ENCODE measurements around the gene SLC39A3. TPM values are rescaled to one million over a fixed set of nuclear protein-coding genes. Genes with fewer than 3 reads are reported as not detected.
"Not testable (repeated sequence)": the region's sequence is repeated elsewhere in the genome, so short reads cannot be mapped to it uniquely, and the experiment has no call there.

The SLC39A3 gene
- total RNA-seq, 2 experiments from 2014 or later = 25.4 to 27.4 TPM

DNA sequence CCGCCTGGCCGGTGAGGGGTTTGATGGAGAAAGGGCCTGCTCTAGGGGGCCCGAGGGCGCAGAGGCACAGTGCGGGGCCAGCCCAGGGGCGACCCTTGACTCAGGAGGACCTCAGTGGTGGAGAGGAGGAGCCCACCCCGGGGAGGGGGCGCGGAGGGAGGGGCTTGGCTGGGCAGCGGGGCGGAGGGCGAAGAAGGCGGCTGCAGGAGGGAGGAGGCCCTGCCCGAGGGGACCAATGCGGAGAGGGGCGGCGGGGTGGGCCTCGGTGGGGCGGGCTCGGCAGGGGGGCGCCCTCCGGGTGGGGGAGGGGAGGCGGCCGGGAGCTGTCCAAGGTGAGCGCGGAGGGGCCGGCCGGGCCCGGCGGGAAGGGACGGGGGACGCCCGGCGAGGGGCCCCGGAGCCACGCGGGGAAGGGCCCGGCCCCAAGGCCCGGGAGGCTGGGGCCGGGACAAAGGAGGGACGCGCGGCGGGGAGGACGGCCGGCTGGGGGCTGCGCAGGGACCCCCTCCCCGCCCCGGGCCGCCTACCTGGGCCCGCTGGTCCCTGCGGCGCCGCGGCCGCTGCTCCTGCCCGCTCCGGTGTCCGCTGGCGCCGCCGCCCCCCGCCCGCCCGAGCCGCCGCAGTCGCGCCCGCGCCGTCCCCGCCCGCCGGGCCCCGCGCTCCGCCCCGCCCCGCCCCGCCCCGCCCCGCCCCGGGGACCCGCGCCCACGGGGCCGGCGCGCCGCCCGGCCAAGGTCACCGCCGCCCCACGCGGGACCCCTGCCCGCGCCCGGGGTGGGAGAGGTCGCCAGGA lies 18.8 kb downstream of the SLC39A3 start, which contains the start of gene DIRAS1:
Gene DIRAS1, minus strand, starts transcription at position 596 of the 793 bp plus-strand sequence. CDS start 3,566 bp downstream, outside the sequence.
- no peaks in the 10 kb centered on the region for H3K36me3 Mint-ChIP-seq (ENCODE audit: low read depth)
- no peaks in the 10 kb centered on the region for H3K9me3 Mint-ChIP-seq
- no peak for DNase-seq
- peaks cover 3% of the 10 kb centered on the region for H3K4me1 Mint-ChIP-seq
- CTCF ChIA-PET = no interaction called here
- H3K4me3 Mint-ChIP-seq = no peak within 1 kb of the TSS
- no peak within 1 kb of the TSS for H3K27ac Mint-ChIP-seq
- peaks cover 23% of the 10 kb centered on the region for H3K27me3 Mint-ChIP-seq
- POLR2A ChIA-PET = interaction anchor here (0.6 kb wide), 1 partner anchor 260 kb away, joined by 3 read pairs; no protein-coding TSS in a partner anchor

DNA sequence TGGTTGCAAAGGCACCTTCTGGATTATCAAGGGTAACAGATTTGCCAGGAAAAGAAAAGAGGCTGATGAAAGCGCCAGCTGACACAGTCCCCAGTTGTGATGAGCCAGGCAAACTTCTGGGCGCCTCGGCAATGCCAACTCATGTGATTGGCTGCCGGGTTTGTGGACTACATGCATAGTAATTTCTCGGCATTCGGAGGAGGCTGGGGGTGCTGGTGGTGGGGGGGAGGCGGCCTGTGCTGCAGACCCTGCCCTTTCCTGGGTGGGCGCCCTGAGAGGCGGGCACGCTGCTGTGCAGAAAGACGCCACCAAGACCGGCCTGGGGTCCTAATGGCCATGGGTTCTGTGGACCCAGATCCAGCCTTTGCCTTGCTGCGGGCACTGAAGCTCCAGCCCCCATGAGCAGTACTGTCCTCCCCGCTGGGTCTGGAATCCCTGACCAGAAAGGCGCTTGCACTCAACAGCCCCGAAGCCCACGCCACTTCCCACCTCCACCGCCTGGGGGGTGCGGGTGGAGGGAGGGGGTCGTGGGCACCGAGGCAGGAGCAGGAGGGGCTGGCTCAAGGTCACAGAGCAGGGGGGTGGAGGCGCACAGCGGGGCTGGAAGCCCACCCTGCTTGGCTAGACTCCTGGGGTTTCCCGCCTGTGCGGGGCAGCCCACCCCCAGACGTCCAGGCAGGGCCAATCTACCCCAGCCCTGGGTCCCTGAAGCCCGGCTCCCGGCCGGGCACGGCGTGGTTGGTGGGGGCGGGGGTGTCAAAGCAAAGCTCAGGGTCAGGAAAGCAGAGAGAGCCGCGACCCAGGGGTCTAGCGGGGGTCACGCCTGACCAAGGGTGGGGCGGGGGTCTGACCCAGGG lies 19.7 kb downstream of the SLC39A3 start:
- CTCF ChIA-PET = no interaction called here
- Mint-ChIP-seq H3K36me3 (ENCODE audit: low read depth) (peaks cover 3% of the 10 kb centered on the region), H3K27me3 (peaks cover 23% of the 10 kb centered on the region), H3K4me3 (no peak overlapping the region), H3K4me1 (peaks cover 3% of the 10 kb centered on the region), H3K27ac (no peak overlapping the region), H3K9me3 (peaks cover 8% of the 10 kb centered on the region)
- POLR2A ChIA-PET = interaction anchor here (0.6 kb wide), 1 partner anchor 261 kb away, joined by 3 read pairs; no protein-coding TSS in a partner anchor
- no peak for DNase-seq

DNA sequence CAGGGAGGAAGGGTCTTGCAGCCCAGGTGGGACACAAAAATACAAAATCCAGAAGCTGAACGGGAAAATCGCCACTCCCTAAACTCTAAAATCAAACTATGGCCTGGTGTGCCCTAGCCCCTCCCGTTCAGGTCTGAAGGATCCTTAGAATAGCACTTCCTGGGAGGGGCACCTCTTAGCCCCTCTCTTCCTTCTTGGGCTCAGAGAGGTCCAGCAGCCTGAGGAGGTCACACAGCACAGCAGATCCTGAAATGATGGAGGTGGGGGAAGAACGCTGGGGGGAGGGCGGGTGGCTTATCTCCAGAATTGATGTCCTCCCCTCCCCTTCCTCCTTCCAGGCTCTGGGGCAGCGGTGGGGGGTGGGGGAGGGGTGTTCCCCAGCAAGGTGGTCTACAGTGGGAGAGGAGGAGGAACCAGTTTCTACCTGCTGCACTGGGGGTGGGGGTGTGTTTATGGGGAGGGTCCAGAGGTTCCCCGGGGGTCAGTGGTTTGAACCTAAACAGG lies 20.5 kb downstream of the SLC39A3 start:
- Mint-ChIP-seq H3K9me3 (peaks cover 11% of the 10 kb centered on the region), H3K27me3 (peaks cover 21% of the 10 kb centered on the region), H3K4me1 (peaks cover 3% of the 10 kb centered on the region), H3K36me3 (ENCODE audit: low read depth) (peaks cover 3% of the 10 kb centered on the region), H3K27ac (no peak overlapping the region), H3K4me3 (no peak overlapping the region)
- DNase-seq = no peak
- ChIA-PET POLR2A (no interaction called here), CTCF (no interaction called here)

DNA sequence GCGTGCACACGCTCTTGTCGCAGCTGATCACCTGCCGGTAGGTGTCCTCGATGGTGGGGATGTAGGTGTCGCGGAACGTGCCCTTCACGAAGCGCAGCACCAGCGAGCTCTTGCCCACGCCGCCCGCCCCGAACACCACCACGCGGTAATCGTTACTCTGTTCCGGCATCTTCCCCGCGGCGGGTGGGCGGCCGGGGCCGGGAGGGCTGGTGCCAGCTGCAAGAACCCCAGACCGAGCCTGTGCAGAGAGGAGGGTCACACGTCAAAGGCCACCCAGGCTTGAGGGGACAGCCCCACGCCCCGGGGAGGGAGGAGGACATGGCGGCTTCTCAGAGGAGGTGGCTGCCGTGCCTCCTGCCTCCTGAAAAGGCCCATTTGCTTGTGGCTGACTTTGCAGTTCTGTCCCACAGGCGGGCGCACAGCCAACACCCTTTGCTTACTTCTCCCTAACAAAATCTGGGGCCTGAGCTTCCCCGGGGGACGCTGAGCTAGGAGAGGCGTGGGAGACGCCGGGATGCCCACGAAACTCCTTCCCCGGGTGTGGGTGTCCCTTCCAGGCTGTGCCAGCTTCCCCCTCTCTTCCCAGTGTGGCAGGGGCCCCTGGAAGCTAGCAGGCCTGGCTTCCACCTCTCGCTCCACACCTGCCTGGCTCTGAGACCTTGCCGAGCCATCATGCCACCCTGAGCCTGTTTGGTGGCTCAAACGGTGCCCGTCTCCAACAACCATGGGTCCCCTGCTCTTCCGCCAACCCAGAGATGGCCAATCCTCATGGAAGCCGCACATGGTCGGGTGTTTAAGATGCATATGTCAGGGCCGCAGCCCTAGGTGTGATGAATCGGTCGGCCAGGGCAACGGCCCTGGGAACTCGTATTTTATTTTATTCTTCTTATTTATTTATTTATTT lies 21.9 kb downstream of the SLC39A3 start:
- no peak for DNase-seq
- peaks cover 11% of the 10 kb centered on the region for H3K9me3 Mint-ChIP-seq
- peaks cover 3% of the 10 kb centered on the region for H3K36me3 Mint-ChIP-seq (ENCODE audit: low read depth)
- ChIA-PET CTCF (no interaction called here), POLR2A (no interaction called here)
- H3K27me3 Mint-ChIP-seq = peaks cover 19% of the 10 kb centered on the region
- peaks cover 3% of the 10 kb centered on the region for H3K4me1 Mint-ChIP-seq
- no peak overlapping the region for H3K27ac Mint-ChIP-seq
- H3K4me3 Mint-ChIP-seq = no peak overlapping the region

DNA sequence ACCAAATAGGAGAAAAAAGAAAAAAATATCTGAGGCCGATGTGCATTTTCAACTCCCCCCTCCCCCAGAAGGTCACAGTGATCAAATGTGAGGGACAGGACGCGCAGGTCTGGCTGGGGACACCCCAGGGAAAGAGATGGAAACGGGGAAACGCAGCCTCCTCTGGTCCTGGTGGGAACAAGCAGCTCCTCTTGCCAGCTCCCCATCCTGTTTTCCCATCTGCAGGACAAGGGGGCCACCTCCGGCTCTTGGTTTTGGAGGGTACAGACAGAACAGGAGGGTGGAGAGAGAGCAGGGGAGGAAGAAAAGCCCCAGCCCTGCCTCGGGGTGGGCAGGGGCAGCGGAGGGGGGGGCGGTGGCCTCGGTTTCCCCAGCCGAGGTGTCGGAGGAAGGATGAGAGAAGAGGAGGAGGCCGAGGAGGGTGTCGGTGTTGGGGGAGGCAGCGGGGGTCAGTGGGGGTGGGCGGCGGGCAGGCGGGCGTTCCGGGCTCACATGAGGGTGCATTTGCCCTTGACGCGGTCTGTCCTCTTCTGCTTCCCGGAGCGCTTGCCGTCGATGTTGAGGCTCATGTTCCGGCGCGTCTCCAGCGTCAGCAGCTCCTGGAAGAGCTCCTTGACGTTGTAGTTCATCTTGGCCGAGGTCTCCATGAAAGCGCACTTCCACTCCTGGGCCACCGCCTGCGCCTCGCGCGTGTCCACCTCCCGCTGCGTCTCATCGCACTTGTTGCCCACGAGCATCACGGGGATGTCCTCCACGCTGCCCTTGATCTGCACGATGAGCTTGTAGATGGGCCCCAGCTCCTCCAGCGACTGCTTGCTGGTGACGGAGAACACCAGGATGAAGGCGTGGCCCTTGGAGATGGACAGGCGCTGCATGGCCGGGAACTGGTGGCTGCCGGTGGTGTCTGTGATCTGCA lies 22.8 kb downstream of the SLC39A3 start:
- peaks cover 3% of the 10 kb centered on the region for H3K36me3 Mint-ChIP-seq (ENCODE audit: low read depth)
- DNase-seq = no peak
- H3K27me3 Mint-ChIP-seq = peaks cover 15% of the 10 kb centered on the region
- peaks cover 11% of the 10 kb centered on the region for H3K9me3 Mint-ChIP-seq
- H3K4me1 Mint-ChIP-seq = peaks cover 3% of the 10 kb centered on the region
- CTCF ChIA-PET = no interaction called here
- POLR2A ChIA-PET = no interaction called here
- no peak overlapping the region for H3K4me3 Mint-ChIP-seq
- H3K27ac Mint-ChIP-seq = no peak overlapping the region

DNA sequence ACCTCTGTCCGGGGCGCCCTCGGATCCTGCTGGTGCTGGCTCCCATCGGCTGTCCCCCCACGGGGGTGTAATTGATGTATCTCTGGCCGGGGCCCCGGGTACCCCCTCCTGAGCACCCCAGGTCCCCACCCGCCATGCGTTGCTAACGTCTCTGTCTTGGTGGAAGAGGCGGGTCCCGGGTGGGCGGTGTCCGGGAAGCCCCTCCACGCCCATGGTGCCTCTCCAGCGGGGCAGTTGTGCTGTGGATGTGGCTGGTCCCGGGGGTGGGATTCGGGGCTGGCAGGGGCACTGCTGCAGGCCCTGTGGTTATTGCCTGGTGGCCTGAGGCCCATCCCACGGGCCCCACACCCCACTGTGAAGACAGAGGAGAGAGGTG lies 23.6 kb downstream of the SLC39A3 start:
- no peak overlapping the region for H3K4me3 Mint-ChIP-seq
- ChIA-PET POLR2A (no interaction called here), CTCF (no interaction called here)
- H3K27ac Mint-ChIP-seq = no peak overlapping the region
- H3K4me1 Mint-ChIP-seq = peaks cover 3% of the 10 kb centered on the region
- peaks cover 3% of the 10 kb centered on the region for H3K36me3 Mint-ChIP-seq (ENCODE audit: low read depth)
- no peak for DNase-seq
- H3K9me3 Mint-ChIP-seq = peaks cover 11% of the 10 kb centered on the region
- H3K27me3 Mint-ChIP-seq = peaks cover 10% of the 10 kb centered on the region

DNA sequence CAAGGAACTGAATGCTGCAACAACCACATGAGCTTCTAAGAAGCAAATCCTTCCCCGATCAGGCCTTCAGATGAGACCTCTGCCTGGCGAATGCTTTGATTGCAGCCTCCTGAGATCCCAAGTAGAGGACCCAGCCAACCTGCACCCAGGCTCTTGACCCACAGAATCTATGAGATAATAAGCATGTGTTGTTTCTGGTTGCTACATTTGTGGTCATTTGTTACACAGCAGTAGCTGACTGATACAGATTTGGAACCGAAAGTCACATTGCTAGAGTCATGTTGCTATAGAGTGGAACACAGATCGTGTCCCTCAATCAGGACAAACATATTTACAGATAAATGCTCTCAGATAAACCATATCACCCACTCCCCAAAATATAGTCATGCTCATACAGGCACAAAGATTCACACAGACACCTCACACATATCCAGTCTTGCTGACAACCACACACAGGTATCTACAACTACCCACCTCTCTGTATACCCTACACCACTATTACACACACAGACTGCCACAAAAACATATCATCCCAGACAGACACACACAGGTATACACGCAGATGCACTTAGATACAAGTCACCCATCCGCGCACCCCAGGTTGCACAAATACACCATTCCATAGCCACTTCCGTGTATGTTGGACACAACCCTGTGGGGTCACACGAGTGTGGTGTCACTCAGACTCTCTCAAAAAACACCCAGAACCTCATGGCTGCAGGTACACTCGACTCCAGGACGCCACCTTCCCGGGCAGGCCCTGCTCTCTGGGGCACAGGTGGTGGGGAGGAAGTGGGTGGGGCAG lies 24.1 kb downstream of the SLC39A3 start:
- ChIA-PET POLR2A (no interaction called here), CTCF (no interaction called here)
- Mint-ChIP-seq H3K4me1 (peaks cover 3% of the 10 kb centered on the region), H3K4me3 (no peak overlapping the region), H3K27me3 (peaks cover 10% of the 10 kb centered on the region), H3K27ac (no peak overlapping the region), H3K9me3 (peaks cover 11% of the 10 kb centered on the region), H3K36me3 (ENCODE audit: low read depth) (peaks cover 3% of the 10 kb centered on the region)
- no peak for DNase-seq

DNA sequence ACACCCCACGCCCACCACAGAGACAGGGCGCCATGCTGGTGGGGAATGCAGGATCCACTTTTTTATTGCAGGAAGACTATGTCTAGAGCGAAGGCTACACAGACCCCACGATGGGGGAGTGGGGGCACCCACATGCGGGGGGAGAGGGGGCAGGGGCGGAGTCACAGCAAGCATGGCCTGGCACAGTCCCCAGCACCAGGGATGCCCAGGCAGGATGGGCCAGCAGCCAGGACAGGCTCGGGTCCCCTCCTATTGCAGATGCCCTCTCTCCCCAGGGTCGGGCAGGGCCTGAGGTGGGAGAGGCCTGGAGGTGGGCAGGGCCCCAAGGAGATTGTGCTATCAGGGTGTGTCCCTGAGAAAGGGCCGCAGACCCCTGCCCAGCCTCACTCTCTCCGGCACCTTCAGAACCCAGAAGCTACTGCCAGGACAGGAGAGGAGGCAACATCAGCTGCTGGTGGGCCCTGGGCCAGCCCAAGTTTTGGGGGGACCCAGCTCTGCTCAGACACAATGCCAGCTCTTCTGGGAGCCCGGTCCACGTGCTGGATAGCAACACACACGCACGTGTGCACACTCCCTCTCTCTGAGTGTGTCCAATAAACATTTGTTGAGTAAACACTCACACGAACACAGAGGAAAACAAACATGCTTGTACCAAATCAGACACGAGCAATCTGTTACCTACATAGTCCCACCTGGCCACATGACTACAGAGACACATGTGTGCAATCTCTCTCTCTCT lies 25.1 kb downstream of the SLC39A3 start:
- H3K4me3 Mint-ChIP-seq = no peak overlapping the region
- CTCF ChIA-PET = no interaction called here
- POLR2A ChIA-PET = no interaction called here

DNA sequence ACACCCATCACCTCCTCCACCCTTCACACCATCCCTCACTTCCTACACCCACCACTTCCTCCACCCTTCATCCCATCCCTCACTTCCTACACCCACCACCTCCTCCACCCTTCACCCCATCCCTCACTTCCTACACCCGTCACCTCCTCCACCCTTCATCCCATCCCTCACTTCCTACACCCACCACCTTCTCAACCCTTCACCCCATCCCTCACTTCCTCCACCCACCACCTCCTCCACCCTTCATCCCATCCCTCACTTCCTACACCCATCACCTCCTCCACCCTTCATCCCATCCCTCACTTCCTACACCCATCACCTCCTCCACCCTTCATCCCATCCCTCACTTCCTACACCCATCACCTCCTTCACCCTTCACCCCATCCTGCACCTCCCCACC lies 25.7 kb downstream of the SLC39A3 start:
- H3K27ac Mint-ChIP-seq; H3K27me3 Mint-ChIP-seq; POLR2A ChIA-PET; H3K4me3 Mint-ChIP-seq; CTCF ChIA-PET; H3K36me3 Mint-ChIP-seq (ENCODE audit: low read depth); DNase-seq; H3K4me1 Mint-ChIP-seq: not testable (repeated sequence)
- peaks cover 11% of the 10 kb centered on the region for H3K9me3 Mint-ChIP-seq

More for the DNA sequence above, 25.1 kb downstream of the SLC39A3 start:
- Mint-ChIP-seq H3K27me3 (peaks cover 6% of the 10 kb centered on the region), H3K9me3 (peaks cover 11% of the 10 kb centered on the region), H3K36me3 (ENCODE audit: low read depth) (peaks cover 3% of the 10 kb centered on the region), H3K27ac (no peak overlapping the region), H3K4me1 (peaks cover 1% of the 10 kb centered on the region)
- DNase-seq = no peak

DNA sequence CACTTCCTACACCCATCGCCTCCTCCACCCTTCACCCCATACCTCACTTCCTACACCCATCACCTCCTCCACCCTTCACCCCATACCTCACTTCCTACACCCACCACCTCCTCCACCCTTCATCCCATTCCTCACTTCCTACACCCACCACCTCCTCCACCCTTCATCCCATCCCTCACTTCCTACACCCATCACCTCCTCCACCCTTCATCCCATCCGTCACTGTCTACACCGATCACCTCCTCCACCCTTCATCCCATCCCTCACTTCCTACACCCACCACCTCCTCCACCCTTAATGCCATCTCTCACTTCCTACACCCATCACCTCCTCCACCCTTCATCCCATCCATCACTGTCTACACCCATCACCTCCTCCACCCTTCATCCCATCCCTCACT lies 26.6 kb downstream of the SLC39A3 start:
- peaks cover 11% of the 10 kb centered on the region for H3K9me3 Mint-ChIP-seq
- H3K27me3 Mint-ChIP-seq; CTCF ChIA-PET; H3K4me1 Mint-ChIP-seq; H3K4me3 Mint-ChIP-seq; H3K36me3 Mint-ChIP-seq (ENCODE audit: low read depth); H3K27ac Mint-ChIP-seq; POLR2A ChIA-PET; DNase-seq: not testable (repeated sequence)

DNA sequence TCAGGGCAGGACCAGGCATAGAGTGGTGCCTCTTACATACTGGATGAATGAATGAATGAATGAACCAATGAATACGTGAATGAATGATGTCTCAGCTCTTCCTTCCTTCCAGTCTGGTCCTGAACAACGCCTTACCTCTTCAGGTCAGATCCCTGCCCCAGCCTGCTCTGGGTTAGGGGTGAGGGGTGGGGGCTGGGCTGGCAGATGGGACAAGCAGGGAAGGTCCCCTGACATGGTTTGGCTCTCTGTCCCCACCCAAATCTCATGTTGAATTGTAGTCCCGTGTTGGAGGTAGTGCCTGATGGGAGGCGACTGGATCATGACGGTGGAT lies 28.0 kb downstream of the SLC39A3 start:
- ChIA-PET POLR2A (no interaction called here), CTCF (no interaction called here)
- Mint-ChIP-seq H3K27me3 (no peaks in the 10 kb centered on the region), H3K9me3 (peaks cover 11% of the 10 kb centered on the region), H3K4me3 (no peak overlapping the region), H3K4me1 (no peaks in the 10 kb centered on the region), H3K36me3 (ENCODE audit: low read depth) (peaks cover 3% of the 10 kb centered on the region), H3K27ac (no peak overlapping the region)
- no peak for DNase-seq
